Upper lobe of right lung (tissue), 1 donor: Measurements from ENCODE around the gene ATP8B1. TPM values are rescaled to one million over a fixed set of nuclear protein-coding genes. Genes with fewer than 3 reads are reported as not detected.
A peak's percentile ranks its signal among the peaks of the same experiment; 100 is the strongest.

Source experiments
- ATAC-seq: fragments of 200-7000 bp; cut with Tn5 transposase; one replicate; pipeline ENCODE4 v1.9.1; 2020; ENCODE audit warnings: mild to moderate bottlenecking, moderate library complexity
- DNase-seq: peaks from one replicate; pipeline ENCODE4 v3.0.0-alpha.2; 2020
- H3K27ac ChIP-seq: fragments of 200-600 bp; one replicate; pipeline ENCODE4 v1.8.0; 2022
- H3K27me3 ChIP-seq: fragments of 200-600 bp; one replicate; pipeline ENCODE4 v1.8.0; 2022; ENCODE audit warnings: mild to moderate bottlenecking
- H3K36me3 ChIP-seq: fragments of 200-600 bp; one replicate; pipeline ENCODE4 v1.8.0; 2022
- H3K4me1 ChIP-seq: fragments of 200-600 bp; one replicate; pipeline ENCODE4 v1.8.0; 2022
- H3K4me3 ChIP-seq: fragments of 200-600 bp; one replicate; pipeline ENCODE4 v1.8.0; 2022; ENCODE audit warnings: mild to moderate bottlenecking
- H3K9me3 ChIP-seq: fragments of 200-600 bp; one replicate; pipeline ENCODE4 v1.8.0; 2022
- intact Hi-C: fragments of 100-400 bp; cut with DNase I; formaldehyde crosslinking; loops from one replicate; pipeline ENCODE4 v1.11.0; 2022
- total RNA-seq: library from RNA; stranded (reverse); fragmentation: NEBNext Ultra II Directional; extraction: Animal tissue kit (Norgen Biotek cat#: 25700); gene quantifications from one replicate; pipeline ENCODE4 v1.2.1, GENCODE V29; 2021
- TF ChIP-seq, protein P1 (sequence below): fragments of 200-600 bp; IDR thresholded peaks from one replicate; pipeline ENCODE4 v1.8.0; 2022; ENCODE audit warnings: antibody characterized with exemption
- donor health status: DM: no; HTN: yes; CAD: no; lungs with severe emphysema.

The ATP8B1 gene
- total RNA-seq, 1 donor from 2014 or later: 30.7 TPM

DNA sequence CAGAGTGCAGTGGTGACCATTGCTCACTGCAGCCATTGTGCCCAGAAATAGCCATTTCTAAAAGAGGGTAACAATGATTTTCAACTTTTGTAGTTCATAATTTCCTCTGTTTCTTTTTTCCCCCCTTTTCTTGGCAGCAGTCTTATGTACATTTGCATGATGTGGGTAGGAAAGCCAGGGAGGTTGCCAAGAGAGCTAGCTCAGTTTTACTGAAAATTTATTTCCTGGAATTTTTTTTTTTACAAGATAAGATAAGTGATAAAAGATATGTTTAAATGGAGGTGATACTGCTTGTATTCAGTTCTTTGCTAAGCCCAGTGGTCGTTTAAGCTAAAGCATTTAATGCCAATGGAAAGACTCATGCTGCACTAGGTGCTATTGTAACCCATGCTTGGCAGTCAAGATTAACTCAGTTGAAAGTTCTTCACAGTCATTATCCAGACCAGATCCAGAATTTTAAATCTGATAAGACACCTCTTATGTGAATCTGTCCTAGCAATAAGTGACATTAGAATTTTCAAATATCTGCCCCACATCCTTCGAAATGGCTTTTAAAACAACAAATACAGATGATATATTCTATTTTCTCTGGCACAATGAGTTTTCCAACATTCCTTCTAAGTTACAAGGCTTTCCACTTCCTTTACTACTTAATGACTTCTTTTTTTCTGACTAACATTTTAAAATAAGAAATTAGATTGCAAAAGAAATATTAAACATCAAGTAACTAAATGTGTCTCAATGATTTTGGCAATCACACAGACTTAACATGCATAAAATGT is 4.4 kb upstream of the ATP8B1 start:
- DNase-seq (no peak), ATAC-seq (no peak)
- H3K36me3 ChIP-seq: no peaks in the 10 kb centered on the region
- H3K27ac ChIP-seq: peak overlapping the region; percentile 33
- TF ChIP-seq, protein P1, sequence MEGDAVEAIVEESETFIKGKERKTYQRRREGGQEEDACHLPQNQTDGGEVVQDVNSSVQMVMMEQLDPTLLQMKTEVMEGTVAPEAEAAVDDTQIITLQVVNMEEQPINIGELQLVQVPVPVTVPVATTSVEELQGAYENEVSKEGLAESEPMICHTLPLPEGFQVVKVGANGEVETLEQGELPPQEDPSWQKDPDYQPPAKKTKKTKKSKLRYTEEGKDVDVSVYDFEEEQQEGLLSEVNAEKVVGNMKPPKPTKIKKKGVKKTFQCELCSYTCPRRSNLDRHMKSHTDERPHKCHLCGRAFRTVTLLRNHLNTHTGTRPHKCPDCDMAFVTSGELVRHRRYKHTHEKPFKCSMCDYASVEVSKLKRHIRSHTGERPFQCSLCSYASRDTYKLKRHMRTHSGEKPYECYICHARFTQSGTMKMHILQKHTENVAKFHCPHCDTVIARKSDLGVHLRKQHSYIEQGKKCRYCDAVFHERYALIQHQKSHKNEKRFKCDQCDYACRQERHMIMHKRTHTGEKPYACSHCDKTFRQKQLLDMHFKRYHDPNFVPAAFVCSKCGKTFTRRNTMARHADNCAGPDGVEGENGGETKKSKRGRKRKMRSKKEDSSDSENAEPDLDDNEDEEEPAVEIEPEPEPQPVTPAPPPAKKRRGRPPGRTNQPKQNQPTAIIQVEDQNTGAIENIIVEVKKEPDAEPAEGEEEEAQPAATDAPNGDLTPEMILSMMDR: no peak
- no peak overlapping the region for H3K4me3 ChIP-seq
- H3K4me1 ChIP-seq: peaks cover 19% of the 10 kb centered on the region
- H3K9me3 ChIP-seq: peaks cover 5% of the 10 kb centered on the region
- no peaks in the 10 kb centered on the region for H3K27me3 ChIP-seq
- intact Hi-C loops: no loop called here

DNA sequence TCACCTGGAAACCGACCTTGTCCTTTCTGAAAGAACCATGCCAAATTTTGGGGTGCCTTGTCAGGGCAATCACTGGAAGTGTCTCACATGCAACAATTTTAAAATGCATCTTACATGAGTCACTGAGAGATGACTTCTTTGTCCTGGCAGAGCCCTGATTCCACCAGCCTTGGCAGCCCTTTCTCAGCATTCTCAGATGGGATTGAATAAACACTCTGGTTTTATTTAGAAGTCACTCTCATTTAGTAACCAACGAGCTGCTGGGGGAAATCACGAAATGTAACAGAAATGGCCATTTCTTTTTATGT is 3.8 kb upstream of the ATP8B1 start:
- Histone ChIP-seq H3K4me1 (peaks cover 19% of the 10 kb centered on the region), H3K9me3 (peaks cover 2% of the 10 kb centered on the region), H3K27me3 (no peaks in the 10 kb centered on the region), H3K36me3 (no peaks in the 10 kb centered on the region), H3K4me3 (no peak overlapping the region), H3K27ac (peak overlapping the region; percentile 33)
- DNase-seq (no peak), ATAC-seq (no peak)
- TF ChIP-seq, protein P1: no peak
- intact Hi-C loops: no loop called here

DNA sequence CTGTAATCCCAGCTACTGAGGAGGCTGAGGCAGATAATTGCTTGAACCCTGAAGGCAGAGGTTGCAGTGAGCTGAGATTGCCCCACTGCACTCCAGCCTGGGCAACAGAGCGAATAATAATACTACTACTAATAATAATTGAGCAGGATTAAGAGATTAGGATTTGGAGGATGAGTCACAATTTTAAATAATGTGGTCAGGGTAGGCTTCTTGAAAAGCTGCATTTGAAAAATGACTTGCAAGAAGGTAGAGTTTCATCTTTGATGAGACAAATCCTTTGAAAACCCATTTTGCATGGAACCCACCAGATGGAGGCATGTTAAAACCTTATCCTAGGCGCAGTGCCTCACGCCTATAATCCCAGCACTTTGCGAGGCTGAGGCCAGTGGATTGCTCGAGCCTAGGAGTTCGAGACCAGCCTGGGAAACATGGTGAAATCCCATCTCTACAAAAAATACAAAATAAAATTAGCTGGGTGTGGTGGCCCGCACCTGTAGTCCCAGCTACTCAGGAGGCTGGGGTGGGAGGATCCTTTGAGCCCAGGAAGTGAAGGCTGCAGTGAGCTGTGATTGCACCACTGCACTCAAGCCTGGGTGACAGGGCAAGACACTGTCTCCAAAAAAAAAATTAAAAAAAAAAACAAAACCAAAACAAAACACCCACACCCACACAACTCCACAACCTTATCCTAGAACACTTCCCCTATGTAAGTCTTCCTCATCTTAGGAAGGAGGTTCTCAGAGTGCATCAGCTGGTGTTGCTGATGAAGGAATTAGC is 3.3 kb upstream of the ATP8B1 start:
- ATAC-seq (no peak), DNase-seq (no peak)
- H3K27me3 ChIP-seq: no peaks in the 10 kb centered on the region
- TF ChIP-seq, protein P1: no peak
- no peak overlapping the region for H3K27ac ChIP-seq
- peaks cover 19% of the 10 kb centered on the region for H3K4me1 ChIP-seq
- no peak overlapping the region for H3K4me3 ChIP-seq
- H3K36me3 ChIP-seq: no peaks in the 10 kb centered on the region
- intact Hi-C loops: no loop called here
- H3K9me3 ChIP-seq: no peaks in the 10 kb centered on the region

DNA sequence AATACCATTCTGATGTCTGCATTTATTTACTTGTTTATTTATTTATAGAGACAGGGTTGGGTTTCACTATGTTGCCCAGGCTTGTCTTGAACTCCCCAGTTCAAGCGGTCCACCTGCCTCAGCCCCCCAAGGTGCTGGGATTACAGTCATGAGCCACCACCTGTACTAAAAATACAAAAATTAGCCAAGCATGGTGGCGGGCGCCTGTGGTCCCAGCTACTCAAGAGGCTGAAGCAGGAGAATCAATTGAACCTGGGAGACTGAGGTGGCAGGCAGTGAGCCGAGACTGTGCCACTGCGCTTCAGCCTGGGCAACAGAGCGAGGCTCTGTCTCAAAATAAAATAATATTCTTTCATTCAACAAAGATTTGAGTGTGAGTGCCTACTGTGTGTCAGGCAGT is 2.0 kb upstream of the ATP8B1 start:
- Histone ChIP-seq H3K36me3 (no peaks in the 10 kb centered on the region), H3K4me3 (no peak overlapping the region), H3K27ac (no peak overlapping the region), H3K4me1 (peaks cover 19% of the 10 kb centered on the region), H3K27me3 (no peaks in the 10 kb centered on the region), H3K9me3 (no peaks in the 10 kb centered on the region)
- DNase-seq (no peak), ATAC-seq (no peak)
- TF ChIP-seq, protein P1: no peak
- intact Hi-C loops: no loop called here

DNA sequence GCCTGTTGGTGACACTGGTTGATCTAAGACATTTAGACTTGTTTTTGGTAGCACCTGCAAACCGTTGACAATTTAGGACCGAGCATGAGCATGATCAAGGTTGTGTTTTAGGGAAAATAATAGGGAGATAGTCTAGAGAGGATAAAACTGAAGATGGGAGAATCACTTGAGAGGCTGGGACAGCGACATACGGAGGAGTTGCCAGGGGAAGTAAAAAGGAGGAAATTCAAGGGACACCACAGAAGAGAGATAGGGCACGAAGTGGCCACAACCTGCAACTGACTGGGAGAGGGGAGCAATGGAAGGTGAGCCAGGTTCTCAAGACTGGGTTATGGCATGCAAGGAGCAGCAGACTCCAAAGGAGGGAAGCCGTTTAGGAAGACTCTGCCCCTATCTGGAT is 1.4 kb upstream of the ATP8B1 start:
- Histone ChIP-seq H3K36me3 (no peaks in the 10 kb centered on the region), H3K4me1 (peaks cover 19% of the 10 kb centered on the region), H3K9me3 (no peaks in the 10 kb centered on the region), H3K27me3 (no peaks in the 10 kb centered on the region), H3K4me3 (no peak overlapping the region), H3K27ac (no peak overlapping the region)
- no peak for DNase-seq
- no peak for ATAC-seq
- intact Hi-C loops: no loop called here
- TF ChIP-seq, protein P1: no peak
